H9 (cell line): ENCODE data around the gene TAF12. TPM values are rescaled to one million over a fixed set of nuclear protein-coding genes. Genes with fewer than 3 reads are reported as not detected.

Source experiments
- DNase-seq: peaks from one replicate; pipeline ENCODE4 v3.0.0-alpha.2; 2017
- H2AFZ ChIP-seq: one replicate; pipeline ENCODE4 v1.6.1; 2013; ENCODE audit warnings: mild to moderate bottlenecking, low read length, control low read depth, moderate library complexity
- H2AK5ac ChIP-seq: 2 replicates; pipeline ENCODE4 v1.6.1; 2013; ENCODE audit warnings: low read length, control low read depth, mixed read lengths; ENCODE audit not compliant: insufficient read length
- H2BK120ac ChIP-seq: one replicate; pipeline ENCODE4 v1.6.1; 2013; ENCODE audit warnings: low read depth, mild to moderate bottlenecking, low read length, control low read depth, inconsistent platforms; ENCODE audit not compliant: poor library complexity, severe bottlenecking
- H2BK12ac ChIP-seq: 2 replicates; pipeline ENCODE4 v1.6.1; 2013; ENCODE audit warnings: low read length, control low read depth, mixed read lengths, low read depth; ENCODE audit not compliant: insufficient read length
- H2BK15ac ChIP-seq: 2 replicates; pipeline ENCODE4 v1.6.1; 2013; ENCODE audit warnings: low read depth, low read length, control low read depth
- H2BK20ac ChIP-seq: one replicate; pipeline ENCODE4 v1.6.1; 2013; ENCODE audit warnings: low read depth, mild to moderate bottlenecking, low read length, control low read depth, inconsistent platforms; ENCODE audit not compliant: poor library complexity, severe bottlenecking
- H2BK5ac ChIP-seq: 2 replicates; pipeline ENCODE4 v1.6.1; 2013; ENCODE audit warnings: low read length, control low read depth, mixed read lengths; ENCODE audit not compliant: insufficient read length
- H3K14ac ChIP-seq: 2 replicates; pipeline ENCODE4 v1.6.1; 2013; ENCODE audit warnings: low read length, control low read depth; ENCODE audit not compliant: insufficient read depth
- H3K18ac ChIP-seq: 2 replicates; pipeline ENCODE4 v1.6.1; 2013; ENCODE audit warnings: low read depth, mild to moderate bottlenecking, mixed read lengths, low read length, control low read depth; ENCODE audit not compliant: insufficient read length
- H3K23ac ChIP-seq: 2 replicates; pipeline ENCODE4 v1.6.1; 2013; ENCODE audit warnings: low read length, control low read depth, mixed read lengths, low read depth; ENCODE audit not compliant: insufficient read length
- H3K23me2 ChIP-seq: 2 replicates; pipeline ENCODE4 v1.6.1; 2013; ENCODE audit warnings: low read depth, mild to moderate bottlenecking, mixed read lengths, low read length, control low read depth; ENCODE audit not compliant: insufficient read length, poor library complexity, severe bottlenecking
- H3K27ac ChIP-seq: 2 replicates; pipeline ENCODE4 v1.5.1; 2013; ENCODE audit warnings: low read length, control low read depth, mixed read lengths, low read depth; ENCODE audit not compliant: insufficient read length
- H3K27me3 ChIP-seq: 2 replicates; pipeline ENCODE4 v1.6.1; 2013; ENCODE audit warnings: low read length, control low read depth, inconsistent platforms; ENCODE audit not compliant: insufficient read depth
- H3K4ac ChIP-seq: 2 replicates; pipeline ENCODE4 v1.6.1; 2013; ENCODE audit warnings: low read depth, mild to moderate bottlenecking, control low read depth, inconsistent platforms, low read length, moderate library complexity
- H3K4me1 ChIP-seq: 2 replicates; pipeline ENCODE4 v1.6.1; 2013; ENCODE audit warnings: low read length, control low read depth, inconsistent platforms; ENCODE audit not compliant: insufficient read depth
- H3K4me2 ChIP-seq: 2 replicates; pipeline ENCODE4 v1.6.1; 2013; ENCODE audit warnings: low read length, control low read depth, mixed read lengths; ENCODE audit not compliant: insufficient read length, insufficient read depth
- H3K56ac ChIP-seq: 2 replicates; pipeline ENCODE4 v1.6.1; 2013; ENCODE audit warnings: low read depth, mild to moderate bottlenecking, mixed read lengths, low read length, control low read depth; ENCODE audit not compliant: insufficient read length
- H3K79me1 ChIP-seq: 2 replicates; pipeline ENCODE4 v1.6.1; 2013; ENCODE audit warnings: low read depth, mild to moderate bottlenecking, moderate library complexity, low read length, control low read depth, inconsistent platforms; ENCODE audit not compliant: insufficient read depth, poor library complexity, severe bottlenecking
- H3K79me2 ChIP-seq: 2 replicates; pipeline ENCODE4 v1.6.1; 2013; ENCODE audit warnings: low read length, control low read depth, inconsistent platforms; ENCODE audit not compliant: insufficient read depth
- H3K9ac ChIP-seq: 2 replicates; pipeline ENCODE4 v1.6.1; 2013; ENCODE audit warnings: low read length, control low read depth, mixed read lengths; ENCODE audit not compliant: insufficient read length; ENCODE audit errors: extremely low read depth
- H3K9me3 ChIP-seq: one replicate; pipeline ENCODE4 v1.6.1; 2013; ENCODE audit warnings: low read depth, low read length, inconsistent platforms; ENCODE audit not compliant: control insufficient read depth
- H3T11ph ChIP-seq: one replicate; pipeline ENCODE4 v1.6.1; 2013; ENCODE audit warnings: mild to moderate bottlenecking, low read length, control low read depth, inconsistent platforms
- H4K20me1 ChIP-seq: one replicate; pipeline ENCODE4 v1.6.1; 2013; ENCODE audit not compliant: control insufficient read depth, insufficient read length, insufficient read depth
- H4K5ac ChIP-seq: 2 replicates; pipeline ENCODE4 v1.6.1; 2013; ENCODE audit warnings: low read depth, mild to moderate bottlenecking, mixed read lengths, low read length, control low read depth; ENCODE audit not compliant: insufficient read length
- H4K8ac ChIP-seq: replicated peaks from 2 replicates; pipeline ENCODE4 v1.6.1; 2013; ENCODE audit warnings: low read length, control low read depth, mixed read lengths, low read depth; ENCODE audit not compliant: insufficient read length
- H4K91ac ChIP-seq: 2 replicates; pipeline ENCODE4 v1.6.1; 2013; ENCODE audit warnings: low read depth, mild to moderate bottlenecking, moderate library complexity, mixed read lengths, low read length, control low read depth; ENCODE audit not compliant: insufficient read length
- H3K27ac Mint-ChIP-seq, 3 experiments: 2 replicates in 2 of 3; 3 replicates in 1 of 3; pipeline ENCODE4 v1.8.0; 2020 to 2021; ENCODE audit warnings: mixed read lengths in 3 of 3, mild to moderate bottlenecking in 1 of 3, moderate library complexity in 1 of 3
- H3K27me3 Mint-ChIP-seq: 2 replicates; pipeline ENCODE4 v1.8.0; 2021; ENCODE audit warnings: low read depth, mild to moderate bottlenecking, moderate library complexity, mixed read lengths
- H3K36me3 Mint-ChIP-seq, 3 experiments: 2 replicates in 2 of 3; 3 replicates in 1 of 3; pipeline ENCODE4 v1.8.0; 2020 to 2021; ENCODE audit warnings: low read depth in 3 of 3, mixed read lengths in 3 of 3; ENCODE audit not compliant: insufficient read depth in 1 of 3
- H3K4me1 Mint-ChIP-seq, 2 experiments: 2 replicates each; pipeline ENCODE4 v1.8.0; 2020; ENCODE audit warnings: mixed read lengths in 2 of 2
- H3K4me3 Mint-ChIP-seq, 2 experiments: 2 replicates in 1 of 2; 3 replicates in 1 of 2; pipeline ENCODE4 v1.8.0; 2020 to 2021; ENCODE audit warnings: mild to moderate bottlenecking in 2 of 2, mixed read lengths in 2 of 2, moderate library complexity in 1 of 2
- H3K9me3 Mint-ChIP-seq, 2 experiments: 2 replicates in 1 of 2; 3 replicates in 1 of 2; pipeline ENCODE4 v1.8.0; 2020; ENCODE audit warnings: mild to moderate bottlenecking in 2 of 2, mixed read lengths in 2 of 2, moderate library complexity in 1 of 2
- WGBS: extraction: QIAGEN DNeasy Blood & Tissue Kit; methylation state at CpG from one replicate; pipeline ENCODE4 v1.1.7; 2013; ENCODE audit warnings: missing lambda C conversion rate, low lambda C conversion rate, mixed read lengths; ENCODE audit not compliant: insufficient read length; ENCODE audit errors: extremely low coverage; 5-methylcytosine and 5-hydroxymethylcytosine counted together
- total RNA-seq: library from RNA; stranded (reverse); gene quantifications from 2 replicates; pipeline ENCODE4 v1.2.1, GENCODE V29; 2021
- TF ChIP-seq, protein P1 (sequence below): fragments of 200-600 bp; sonication (generic); conservative IDR thresholded peaks from 3 replicates; pipeline ENCODE4 v1.8.0; 2021; ENCODE audit warnings: antibody characterized with exemption, mild to moderate bottlenecking

TAF12 gene
- total RNA-seq, 1 experiment from 2014 or later, result 22.1 TPM

DNA sequence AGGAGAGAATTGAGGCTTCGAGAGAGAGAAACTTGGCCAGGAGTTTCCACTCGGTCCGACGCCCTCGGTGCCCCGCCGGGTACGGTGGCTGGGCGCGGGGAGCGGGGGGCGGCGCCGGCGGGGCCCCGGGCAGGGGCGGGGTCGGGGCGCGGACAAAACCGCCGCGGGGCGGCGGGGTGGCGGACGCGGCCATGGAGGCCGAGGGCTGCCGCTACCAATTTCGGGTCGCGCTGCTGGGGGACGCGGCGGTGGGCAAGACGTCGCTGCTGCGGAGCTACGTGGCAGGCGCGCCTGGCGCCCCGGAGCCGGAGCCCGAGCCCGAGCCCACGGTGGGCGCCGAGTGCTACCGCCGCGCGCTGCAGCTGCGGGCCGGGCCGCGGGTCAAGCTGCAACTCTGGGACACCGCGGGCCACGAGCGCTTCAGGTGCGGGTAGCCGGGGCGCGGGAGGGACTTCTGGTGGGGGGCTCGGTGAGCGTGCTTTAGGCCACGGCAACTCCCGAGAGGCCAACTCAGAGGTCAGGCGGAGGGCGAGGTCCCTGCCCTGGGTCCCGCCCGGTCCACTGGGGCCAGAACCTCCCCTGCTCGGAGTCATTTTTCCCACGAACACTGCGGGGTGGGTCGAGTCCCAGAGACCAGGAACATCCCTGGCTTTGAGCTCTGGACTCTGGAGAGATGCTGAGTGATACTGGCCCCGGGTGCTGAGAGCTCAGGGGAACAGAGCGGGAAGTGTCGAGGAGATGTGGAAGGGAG lies 50.4 kb downstream of the TAF12 start:
- H3K9me3 ChIP-seq, result no peaks in the 10 kb centered on the region
- H3K9ac ChIP-seq, result peak overlapping the region; percentile 52
- Mint-ChIP-seq H3K4me3 (peak overlapping the region; percentile 82 to 90), H3K9me3 (no peaks in the 10 kb centered on the region), H3K27me3 (peaks cover 7% of the 10 kb centered on the region), H3K36me3 (peaks cover 0 to 4% (median 2%) of the 10 kb centered on the region in 3 experiments; a peak in 3 of 7 replicates), H3K4me1 (peaks cover 32 to 33% of the 10 kb centered on the region in 2 experiments), H3K27ac (peak overlapping the region in 2 of 3 experiments; percentile 22 to 79; a peak in 3 of 7 replicates)
- no peak overlapping the region for H3K4ac ChIP-seq
- H4K91ac ChIP-seq, result no peak overlapping the region
- H3K23me2 ChIP-seq, result peaks cover 5% of the 10 kb centered on the region
- no peaks in the 10 kb centered on the region for H3K79me2 ChIP-seq
- 0 out of 2 replicates have a peak overlapping the region, but pooled peaks have one; percentile 58 for H3K14ac ChIP-seq
- H3K27ac ChIP-seq, result no peak overlapping the region
- H3T11ph ChIP-seq, result no peak overlapping the region
- H3K4me2 ChIP-seq, result peak overlapping the region; percentile 75
- peak overlapping the region; percentile 74 for H2AFZ ChIP-seq
- WGBS, result no CpG with 5 or more reads among the region's 81 CpGs
- H2BK5ac ChIP-seq, result no peak overlapping the region
- peaks cover 3% of the 10 kb centered on the region; the same call in 1 of the 2 replicates for H3K4me1 ChIP-seq
- H2BK12ac ChIP-seq, result no peak overlapping the region
- H3K27me3 ChIP-seq, result no peaks in the 10 kb centered on the region
- no peak overlapping the region for H2AK5ac ChIP-seq
- H3K56ac ChIP-seq, result no peak overlapping the region
- no peak overlapping the region for H2BK15ac ChIP-seq
- no peak overlapping the region for H3K23ac ChIP-seq
- no peak overlapping the region for H4K8ac ChIP-seq
- H4K5ac ChIP-seq, result no peak overlapping the region
- no peaks in the 10 kb centered on the region for H4K20me1 ChIP-seq
- H2BK20ac ChIP-seq, result no peak overlapping the region
- H2BK120ac ChIP-seq, result no peak overlapping the region
- no peaks in the 10 kb centered on the region for H3K79me1 ChIP-seq
- H3K18ac ChIP-seq, result peak overlapping the region; percentile 21
- TF ChIP-seq, protein P1, sequence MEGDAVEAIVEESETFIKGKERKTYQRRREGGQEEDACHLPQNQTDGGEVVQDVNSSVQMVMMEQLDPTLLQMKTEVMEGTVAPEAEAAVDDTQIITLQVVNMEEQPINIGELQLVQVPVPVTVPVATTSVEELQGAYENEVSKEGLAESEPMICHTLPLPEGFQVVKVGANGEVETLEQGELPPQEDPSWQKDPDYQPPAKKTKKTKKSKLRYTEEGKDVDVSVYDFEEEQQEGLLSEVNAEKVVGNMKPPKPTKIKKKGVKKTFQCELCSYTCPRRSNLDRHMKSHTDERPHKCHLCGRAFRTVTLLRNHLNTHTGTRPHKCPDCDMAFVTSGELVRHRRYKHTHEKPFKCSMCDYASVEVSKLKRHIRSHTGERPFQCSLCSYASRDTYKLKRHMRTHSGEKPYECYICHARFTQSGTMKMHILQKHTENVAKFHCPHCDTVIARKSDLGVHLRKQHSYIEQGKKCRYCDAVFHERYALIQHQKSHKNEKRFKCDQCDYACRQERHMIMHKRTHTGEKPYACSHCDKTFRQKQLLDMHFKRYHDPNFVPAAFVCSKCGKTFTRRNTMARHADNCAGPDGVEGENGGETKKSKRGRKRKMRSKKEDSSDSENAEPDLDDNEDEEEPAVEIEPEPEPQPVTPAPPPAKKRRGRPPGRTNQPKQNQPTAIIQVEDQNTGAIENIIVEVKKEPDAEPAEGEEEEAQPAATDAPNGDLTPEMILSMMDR, result no peak
- DNase-seq, result no peak
